Neuron (in vitro differentiated cells): ENCODE measurements around the gene SFXN4.
A peak's percentile ranks its signal among the peaks of the same experiment; 100 is the strongest.
"Not testable (repeated sequence)": the region's sequence is repeated elsewhere in the genome, so short reads cannot be mapped to it uniquely, and the experiment has no call there.

ENCODE experiments used
- H2AFZ ChIP-seq: one replicate; pipeline ENCODE4 v1.6.1; 2013; ENCODE audit warnings: low read depth, mild to moderate bottlenecking, inconsistent platforms, low read length, moderate library complexity
- H3K27me3 ChIP-seq: one replicate; pipeline ENCODE4 v1.6.1; 2013; ENCODE audit warnings: low read length; ENCODE audit not compliant: insufficient read depth
- H3K36me3 ChIP-seq: one replicate; pipeline ENCODE4 v1.6.1; 2013; ENCODE audit warnings: low read length; ENCODE audit not compliant: insufficient read depth
- H3K4me1 ChIP-seq: one replicate; pipeline ENCODE4 v1.6.1; 2013; ENCODE audit warnings: low read length; ENCODE audit not compliant: insufficient read depth
- H3K4me3 ChIP-seq: 2 replicates; pipeline ENCODE4 v1.5.1; 2013; ENCODE audit warnings: mild to moderate bottlenecking, low read length, moderate library complexity
- H3K9me3 ChIP-seq: one replicate; pipeline ENCODE4 v1.6.1; 2013; ENCODE audit warnings: low read length

Gene SFXN4

GRCh38 chr10:119105155-119105554, 60.4 kb downstream of the SFXN4 start:
- no peaks in the 10 kb centered on the region for H3K27me3 ChIP-seq
- H3K4me1 ChIP-seq = peaks cover 8% of the 10 kb centered on the region
- peaks cover 22% of the 10 kb centered on the region for H3K36me3 ChIP-seq
- H2AFZ ChIP-seq = no peak overlapping the region
- peak overlapping the region; percentile 98 for H3K4me3 ChIP-seq
- H3K9me3 ChIP-seq = no peaks in the 10 kb centered on the region

GRCh38 chr10:119104654-119105015, 60.9 kb downstream of the SFXN4 start:
- Histone ChIP-seq H3K4me1 (peaks cover 8% of the 10 kb centered on the region), H3K27me3 (no peaks in the 10 kb centered on the region)

GRCh38 chr10:119103903-119104653, 61.4 kb downstream of the SFXN4 start, which contains the start of gene DENND10:
DENND10 (plus strand) TSS chr10:119104113; CDS start chr10:119104143, 30 bp downstream.
- Histone ChIP-seq H3K27me3 (no peaks in the 10 kb centered on the region), H3K4me1 (peaks cover 8% of the 10 kb centered on the region), H3K4me3 (peak within 1 kb of the TSS; percentile 98), H3K9me3 (no peaks in the 10 kb centered on the region), H2AFZ (peak within 1 kb of the TSS; percentile 38), H3K36me3 (peaks cover 15% of the 10 kb centered on the region)

More at GRCh38 chr10:119104654-119105015, 60.9 kb downstream of the SFXN4 start:
- Histone ChIP-seq H2AFZ (peak overlapping the region; percentile 38), H3K9me3 (no peaks in the 10 kb centered on the region), H3K4me3 (peak overlapping the region; percentile 98), H3K36me3 (peaks cover 17% of the 10 kb centered on the region)

- Histone ChIP-seq H3K4me3 (peak overlapping the region; percentile 12), H3K27me3 (no peaks in the 10 kb centered on the region), H2AFZ (no peak overlapping the region), H3K36me3 (peaks cover 10% of the 10 kb centered on the region), H3K9me3 (no peaks in the 10 kb centered on the region), H3K4me1 (peaks cover 8% of the 10 kb centered on the region)
Measured at GRCh38 chr10:119103241-119103902, 62.1 kb downstream of the SFXN4 start.

- Histone ChIP-seq H3K4me1 (peaks cover 8% of the 10 kb centered on the region), H3K9me3 (no peaks in the 10 kb centered on the region), H2AFZ (no peak overlapping the region), H3K4me3 (no peak overlapping the region), H3K36me3 (peaks cover 3% of the 10 kb centered on the region), H3K27me3 (no peaks in the 10 kb centered on the region)
Measured at GRCh38 chr10:119101366-119102098, 64.0 kb downstream of the SFXN4 start.

- Histone ChIP-seq H2AFZ (no peak overlapping the region), H3K4me3 (no peak overlapping the region), H3K36me3 (no peaks in the 10 kb centered on the region), H3K9me3 (no peaks in the 10 kb centered on the region), H3K4me1 (peaks cover 8% of the 10 kb centered on the region), H3K27me3 (no peaks in the 10 kb centered on the region)
Measured at GRCh38 chr10:119100434-119101238, 64.9 kb downstream of the SFXN4 start.

- no peaks in the 10 kb centered on the region for H3K4me1 ChIP-seq
Measured at GRCh38 chr10:119098576-119098975, 66.9 kb downstream of the SFXN4 start.

GRCh38 chr10:119096641-119097415, 68.7 kb downstream of the SFXN4 start:
- not testable (repeated sequence) for H3K27me3 ChIP-seq, H2AFZ ChIP-seq, H3K36me3 ChIP-seq, H3K4me3 ChIP-seq, H3K4me1 ChIP-seq, H3K9me3 ChIP-seq

More at GRCh38 chr10:119098576-119098975, 66.9 kb downstream of the SFXN4 start:
- H3K4me3 ChIP-seq = no peak overlapping the region
- H2AFZ ChIP-seq = no peak overlapping the region
- H3K27me3 ChIP-seq = no peaks in the 10 kb centered on the region
- H3K36me3 ChIP-seq = no peaks in the 10 kb centered on the region
- no peaks in the 10 kb centered on the region for H3K9me3 ChIP-seq

- Histone ChIP-seq H3K4me1 (no peaks in the 10 kb centered on the region), H3K27me3 (no peaks in the 10 kb centered on the region), H3K36me3 (no peaks in the 10 kb centered on the region), H3K9me3 (no peaks in the 10 kb centered on the region), H2AFZ (no peak overlapping the region), H3K4me3 (no peak overlapping the region)
Measured at GRCh38 chr10:119095640-119096039, 69.9 kb downstream of the SFXN4 start.

GRCh38 chr10:119090968-119091367, 74.5 kb downstream of the SFXN4 start:
- H3K4me1 ChIP-seq = no peaks in the 10 kb centered on the region
- no peaks in the 10 kb centered on the region for H3K9me3 ChIP-seq
- no peak overlapping the region for H2AFZ ChIP-seq
- H3K27me3 ChIP-seq = no peaks in the 10 kb centered on the region
- H3K36me3 ChIP-seq = no peaks in the 10 kb centered on the region
- H3K4me3 ChIP-seq = no peak overlapping the region
